ENCODE results near the gene MAGEA11. TPM values are rescaled to one million over a fixed set of nuclear protein-coding genes. Genes with fewer than 3 reads are reported as not detected.
"Not testable (repeated sequence)": the region's sequence is repeated elsewhere in the genome, so short reads cannot be mapped to it uniquely, and the experiment has no call there.

MAGEA11 gene
- total RNA-seq, 2 experiments from 2014 or later = not detected

GRCh38 chrX:149691794-149692193 lies 20.1 kb upstream of the MAGEA11 start:
- Histone ChIP-seq H3K36me3 (ENCODE audit: insufficient read depth, low read length) (no peaks in the 10 kb centered on the region), H3K4me1 (ENCODE audit: insufficient read depth, low read length) (no peaks in the 10 kb centered on the region), H3K9me3 (ENCODE audit: control insufficient read depth in 1 of 2, insufficient read depth in 1 of 2, low read length in 2 of 2) (peaks cover 0 to 4% of the 10 kb centered on the region in 2 experiments), H3K4me3 (ENCODE audit: low read length) (no peak overlapping the region), H3K27ac (ENCODE audit: low read depth in 1 of 2, low read length in 2 of 2) (no peak overlapping the region), H3K27me3 (ENCODE audit: control insufficient read depth in 1 of 2, insufficient read depth in 2 of 2, low read length in 2 of 2) (no peaks in the 10 kb centered on the region)
- no peak overlapping the region for H3K27ac Mint-ChIP-seq
- ChIA-PET POLR2A (no interaction called here), CTCF (no interaction called here)
- H3K27me3 Mint-ChIP-seq = peaks cover 12% of the 10 kb centered on the region
- H3K36me3 Mint-ChIP-seq (ENCODE audit: low read depth) = no peaks in the 10 kb centered on the region
- no peaks in the 10 kb centered on the region for H3K4me1 Mint-ChIP-seq (ENCODE audit: low read depth)
- DNase-seq (no peak), ATAC-seq (ENCODE audit: poor library complexity) (no peak)
- no peaks in the 10 kb centered on the region for H3K9me3 Mint-ChIP-seq
- intact Hi-C loops (cut with DNase I, micrococcal nuclease) = no loop called here
- TF ChIP-seq CTCF (IDR thresholded peaks at IDR 0.05) = no peak
- H3K4me3 Mint-ChIP-seq = no peak overlapping the region

- H3K4me3 Mint-ChIP-seq; H3K9me3 ChIP-seq (ENCODE audit: control insufficient read depth in 1 of 2, insufficient read depth in 1 of 2, low read length in 2 of 2); CTCF ChIA-PET; ATAC-seq (ENCODE audit: poor library complexity); H3K36me3 Mint-ChIP-seq (ENCODE audit: low read depth); intact Hi-C loops (cut with DNase I, micrococcal nuclease); H3K27ac ChIP-seq (ENCODE audit: low read depth in 1 of 2, low read length in 2 of 2); POLR2A ChIA-PET; H3K4me1 Mint-ChIP-seq (ENCODE audit: low read depth); DNase-seq; H3K4me3 ChIP-seq (ENCODE audit: low read length); H3K27me3 ChIP-seq (ENCODE audit: control insufficient read depth in 1 of 2, insufficient read depth in 2 of 2, low read length in 2 of 2); H3K36me3 ChIP-seq (ENCODE audit: insufficient read depth, low read length); H3K4me1 ChIP-seq (ENCODE audit: insufficient read depth, low read length); H3K27ac Mint-ChIP-seq; H3K9me3 Mint-ChIP-seq: not testable (repeated sequence)
- H3K27me3 Mint-ChIP-seq = peaks cover 12% of the 10 kb centered on the region
These were observed 19.1 kb upstream of the MAGEA11 start for GRCh38 chrX:149692686-149693272.

- no peak overlapping the region for H3K27ac Mint-ChIP-seq
- ChIA-PET CTCF (no interaction called here), POLR2A (no interaction called here)
- H3K9me3 ChIP-seq (ENCODE audit: control insufficient read depth in 1 of 2, insufficient read depth in 1 of 2, low read length in 2 of 2) = no peaks in the 10 kb centered on the region
- no peaks in the 10 kb centered on the region for H3K9me3 Mint-ChIP-seq
- H3K36me3 ChIP-seq (ENCODE audit: insufficient read depth, low read length) = no peaks in the 10 kb centered on the region
- H3K4me1 ChIP-seq (ENCODE audit: insufficient read depth, low read length) = no peaks in the 10 kb centered on the region
- no peaks in the 10 kb centered on the region for H3K27me3 ChIP-seq (ENCODE audit: control insufficient read depth in 1 of 2, insufficient read depth in 2 of 2, low read length in 2 of 2)
- H3K36me3 Mint-ChIP-seq (ENCODE audit: low read depth) = no peaks in the 10 kb centered on the region
- H3K4me3 ChIP-seq (ENCODE audit: low read length) = no peak overlapping the region
- DNase-seq (no peak), ATAC-seq (ENCODE audit: poor library complexity) (no peak)
- peaks cover 8% of the 10 kb centered on the region for H3K27me3 Mint-ChIP-seq
- no peak overlapping the region for H3K27ac ChIP-seq (ENCODE audit: low read depth in 1 of 2, low read length in 2 of 2)
- H3K4me3 Mint-ChIP-seq = no peak overlapping the region
- intact Hi-C loops (cut with DNase I, micrococcal nuclease) = no loop called here
- H3K4me1 Mint-ChIP-seq (ENCODE audit: low read depth) = no peaks in the 10 kb centered on the region
- TF ChIP-seq CTCF (IDR thresholded peaks at IDR 0.05) = no peak
These were observed 12.1 kb upstream of the MAGEA11 start for GRCh38 chrX:149699761-149700160.

GRCh38 chrX:149704664-149705063 lies 7.2 kb upstream of the MAGEA11 start:
- H3K4me1 ChIP-seq (ENCODE audit: insufficient read depth, low read length) = no peaks in the 10 kb centered on the region
- no peak overlapping the region for H3K27ac ChIP-seq (ENCODE audit: low read depth in 1 of 2, low read length in 2 of 2)
- ChIA-PET POLR2A (interaction anchor here (1.1 kb wide), 1 partner anchor 194 kb away, joined by 3 read pairs; no protein-coding TSS in a partner anchor), CTCF (no interaction called here)
- intact Hi-C loops (cut with DNase I, micrococcal nuclease) = no loop called here
- Mint-ChIP-seq H3K27me3 (no peaks in the 10 kb centered on the region), H3K4me3 (no peak overlapping the region), H3K36me3 (ENCODE audit: low read depth) (no peaks in the 10 kb centered on the region), H3K4me1 (ENCODE audit: low read depth) (no peaks in the 10 kb centered on the region), H3K27ac (no peak overlapping the region), H3K9me3 (no peaks in the 10 kb centered on the region)
- H3K4me3 ChIP-seq (ENCODE audit: low read length) = no peak overlapping the region
- no peaks in the 10 kb centered on the region for H3K27me3 ChIP-seq (ENCODE audit: control insufficient read depth in 1 of 2, insufficient read depth in 2 of 2, low read length in 2 of 2)
- no peaks in the 10 kb centered on the region for H3K36me3 ChIP-seq (ENCODE audit: insufficient read depth, low read length)
- ATAC-seq (ENCODE audit: poor library complexity) (no peak), DNase-seq (no peak)
- no peaks in the 10 kb centered on the region for H3K9me3 ChIP-seq (ENCODE audit: control insufficient read depth in 1 of 2, insufficient read depth in 1 of 2, low read length in 2 of 2)
- no peak for TF ChIP-seq CTCF (IDR thresholded peaks at IDR 0.05)
